HG03159 (cell line): ENCODE measurements around the gene MARCKS.
"Not testable (repeated sequence)": the region's sequence is repeated elsewhere in the genome, so short reads cannot be mapped to it uniquely, and the experiment has no call there.

Experiments
- ATAC-seq: cut with Tn5 transposase; IDR thresholded peaks from one replicate; pipeline ENCODE4 v1.9.1; 2021; ENCODE audit warnings: mild to moderate bottlenecking, moderate library complexity; ENCODE audit not compliant: unreplicated experiment

Gene MARCKS

DNA sequence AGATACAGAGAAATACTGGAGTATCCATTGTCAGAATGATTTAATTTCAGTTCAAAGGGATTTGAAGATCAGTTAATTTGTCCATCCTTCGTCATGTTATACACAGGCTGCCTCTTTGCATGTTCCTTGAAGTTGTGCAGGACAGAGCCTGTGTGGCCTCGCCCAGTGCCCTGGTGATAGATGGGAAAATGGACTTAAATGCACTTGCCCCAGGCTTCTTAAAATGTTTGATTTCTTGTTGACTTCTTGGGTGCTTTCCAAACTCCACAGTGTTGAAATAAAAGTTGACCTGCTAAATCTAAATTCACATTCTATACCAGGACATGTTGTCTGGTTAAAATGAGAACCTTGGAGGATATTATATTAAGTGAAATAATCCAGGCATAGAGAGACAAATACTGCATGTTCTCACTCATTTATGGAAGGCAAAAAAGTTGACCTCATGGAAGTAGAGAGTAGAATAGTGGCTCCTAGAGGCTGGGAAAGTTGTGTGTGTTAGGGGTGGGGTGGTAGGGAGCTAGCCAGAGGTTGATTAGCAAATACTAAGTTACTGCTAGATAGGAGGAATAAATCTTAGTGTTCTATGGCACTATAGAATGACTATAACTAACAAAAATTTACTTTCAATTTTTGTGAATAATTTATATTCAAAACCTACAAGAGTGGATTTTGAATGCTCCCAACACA lies 25.3 kb downstream of the MARCKS start:
- no peak for ATAC-seq

DNA sequence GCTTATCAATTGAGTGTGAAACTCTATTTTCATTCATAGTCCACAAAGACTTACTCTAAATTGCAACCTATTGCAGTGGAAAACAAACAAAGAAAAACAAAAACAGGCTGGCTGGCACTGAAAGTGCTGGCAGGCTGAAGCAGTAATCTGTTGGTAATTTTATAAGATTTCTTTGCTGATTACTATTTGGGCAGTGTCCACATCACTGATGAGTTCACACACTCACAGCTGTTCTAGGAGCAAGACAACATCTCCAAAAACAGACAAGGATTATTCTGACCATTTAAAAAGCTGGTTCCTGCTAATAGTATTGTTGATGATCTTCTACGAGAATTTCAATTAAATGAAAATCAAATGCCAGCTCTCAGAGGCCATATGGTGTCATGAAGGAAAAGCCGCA lies 26.9 kb downstream of the MARCKS start:
- ATAC-seq, result no peak

DNA sequence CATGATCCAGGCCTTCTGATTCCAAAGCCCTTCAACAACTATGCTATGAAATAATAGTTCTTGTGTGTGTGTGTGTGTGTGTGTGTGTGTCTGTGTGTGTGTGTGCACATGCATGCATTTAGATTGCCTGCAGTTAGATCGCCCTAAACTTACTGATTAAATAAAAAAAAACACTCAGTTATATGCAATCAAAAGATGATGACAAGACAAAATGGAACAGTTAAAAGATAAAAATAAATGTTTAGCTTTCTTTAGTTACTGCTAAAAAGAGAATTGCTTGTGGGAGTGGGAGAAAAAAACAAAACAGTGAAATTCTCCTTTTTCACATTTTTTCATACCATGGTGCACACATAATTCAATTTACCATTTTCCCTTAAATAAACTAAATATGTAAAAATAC lies 29.4 kb downstream of the MARCKS start:
- ATAC-seq, result no peak

DNA sequence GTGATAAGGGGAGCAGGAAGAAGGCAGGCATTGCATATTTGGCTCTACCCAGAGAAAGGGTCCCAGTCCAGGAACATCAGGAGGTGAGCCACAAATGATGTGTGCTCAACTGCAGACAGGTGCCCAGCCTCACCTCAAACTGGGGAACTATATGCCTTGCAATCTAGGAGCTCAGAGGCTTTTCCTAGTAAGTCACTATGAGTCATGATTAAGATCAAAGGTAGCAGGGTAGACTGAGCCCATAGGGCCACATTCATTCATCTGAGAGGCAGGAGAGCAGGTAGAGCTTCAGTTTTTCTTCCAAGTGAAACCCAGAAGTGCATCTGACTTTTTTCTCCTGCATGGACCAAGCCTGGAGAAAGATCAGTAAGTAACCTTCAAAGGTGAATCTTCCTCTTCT lies 31.3 kb downstream of the MARCKS start:
- ATAC-seq, result no peak

DNA sequence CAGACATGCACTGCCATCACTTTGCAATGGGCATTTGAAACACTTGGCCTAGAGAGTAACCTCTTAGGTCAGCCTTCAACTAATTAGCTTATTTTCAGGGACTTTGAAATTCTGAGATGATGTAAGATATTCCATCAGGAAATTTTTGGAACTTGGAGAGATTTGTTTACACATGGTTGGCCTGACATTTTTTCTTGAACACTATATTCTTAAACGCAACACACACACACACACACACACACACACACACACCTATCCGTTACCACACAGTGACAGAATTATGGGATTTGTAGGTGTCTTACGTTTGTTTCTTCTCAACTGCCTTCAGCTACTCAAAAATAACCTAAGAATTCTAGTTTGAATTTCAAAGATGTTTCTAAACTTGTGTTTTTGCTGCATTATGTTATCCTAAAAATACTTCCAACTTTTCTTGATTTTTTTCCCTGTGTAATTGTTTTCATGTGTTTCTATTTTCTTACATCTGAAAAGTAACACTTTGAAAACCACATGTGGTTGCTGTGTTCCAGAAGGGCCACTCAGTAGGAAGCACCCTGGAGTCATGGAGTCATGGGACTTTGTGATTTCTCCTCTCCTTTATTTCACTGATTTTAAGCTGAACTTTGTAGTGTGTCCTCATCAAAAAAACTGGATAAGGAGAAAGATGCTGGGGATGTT lies 31.9 kb downstream of the MARCKS start:
- ATAC-seq, result no peak

DNA sequence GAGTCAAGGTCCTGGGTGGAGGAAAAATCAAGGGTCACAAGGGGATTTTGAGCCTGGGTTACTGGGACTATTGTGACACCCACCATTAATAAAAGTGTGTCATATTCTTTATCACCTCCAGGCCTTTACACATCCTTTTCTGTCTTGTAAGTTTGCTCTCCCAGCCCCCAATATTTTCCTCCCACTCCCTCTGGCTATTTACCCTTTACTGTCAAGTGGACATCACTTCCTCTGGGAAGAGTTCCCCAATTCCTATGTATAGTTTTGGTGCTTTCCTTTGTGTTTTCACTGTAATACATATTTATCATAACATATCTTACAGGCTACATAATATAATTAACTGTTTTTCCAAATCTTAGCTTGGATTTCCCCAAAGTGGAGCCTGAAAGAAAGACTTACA lies 36.3 kb downstream of the MARCKS start:
- no peak for ATAC-seq

DNA sequence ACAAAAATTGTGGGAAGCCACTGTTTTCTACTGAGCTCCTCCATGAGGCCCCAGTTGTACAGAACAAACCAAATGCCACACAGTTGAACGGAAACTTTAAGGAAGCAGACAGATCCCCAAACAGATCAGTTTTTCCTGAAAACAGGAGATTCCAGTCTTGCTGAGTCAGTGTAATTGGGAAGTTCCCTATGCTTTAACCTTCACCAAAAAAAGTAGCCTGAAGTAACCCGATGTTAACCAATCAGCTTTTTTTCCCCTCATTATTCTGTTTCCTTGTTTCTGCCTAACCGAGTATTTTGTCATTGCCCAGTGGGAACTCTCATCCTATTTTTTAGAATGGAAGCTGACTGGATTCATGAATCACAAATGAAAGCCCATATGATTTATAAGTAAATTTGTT lies 36.7 kb downstream of the MARCKS start:
- ATAC-seq, result no peak

DNA sequence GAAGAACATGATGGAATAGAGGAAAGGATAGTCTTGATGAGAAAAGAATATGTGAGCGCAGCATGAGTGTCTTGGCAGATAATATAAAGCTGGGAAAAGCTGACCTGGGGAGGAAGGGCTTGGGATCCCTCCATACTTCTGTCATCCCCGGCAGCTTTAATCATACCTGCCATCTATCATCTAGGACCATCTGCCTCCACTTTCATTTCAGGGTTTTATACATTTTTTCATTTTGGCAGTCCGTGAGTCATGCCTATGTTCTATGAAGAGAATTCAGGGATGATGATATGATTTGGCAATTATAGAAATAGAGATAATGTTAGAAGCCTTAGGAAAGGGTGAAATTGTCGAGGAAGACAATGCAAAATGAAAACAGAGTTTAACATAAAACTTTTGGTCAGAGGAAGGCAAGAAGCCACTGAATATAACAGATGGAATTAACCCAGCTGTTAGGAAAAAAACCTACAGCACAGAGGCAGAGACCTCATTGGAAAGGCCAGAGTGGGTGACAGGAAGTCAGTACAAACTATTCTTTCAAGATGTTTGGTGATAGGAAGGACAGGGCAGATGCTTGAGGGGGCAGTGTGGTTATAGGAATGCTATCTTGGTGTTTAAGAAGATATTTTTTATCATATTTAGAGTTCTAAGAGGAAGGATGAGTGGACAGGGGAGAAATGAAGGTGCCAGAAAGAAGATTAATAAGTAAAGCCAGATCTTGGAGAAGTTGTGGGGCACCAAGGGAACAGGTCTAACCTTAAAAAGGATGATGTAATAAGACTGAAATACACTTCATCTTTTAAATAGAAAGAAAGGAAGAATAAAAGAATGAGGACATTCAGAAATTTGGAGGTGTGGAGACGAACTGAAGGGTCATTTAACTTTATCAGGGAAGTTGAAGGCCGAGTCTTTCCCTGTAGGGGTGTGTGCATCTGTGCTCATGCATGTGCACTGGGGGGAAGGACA lies 37.8 kb downstream of the MARCKS start:
- no peak for ATAC-seq

DNA sequence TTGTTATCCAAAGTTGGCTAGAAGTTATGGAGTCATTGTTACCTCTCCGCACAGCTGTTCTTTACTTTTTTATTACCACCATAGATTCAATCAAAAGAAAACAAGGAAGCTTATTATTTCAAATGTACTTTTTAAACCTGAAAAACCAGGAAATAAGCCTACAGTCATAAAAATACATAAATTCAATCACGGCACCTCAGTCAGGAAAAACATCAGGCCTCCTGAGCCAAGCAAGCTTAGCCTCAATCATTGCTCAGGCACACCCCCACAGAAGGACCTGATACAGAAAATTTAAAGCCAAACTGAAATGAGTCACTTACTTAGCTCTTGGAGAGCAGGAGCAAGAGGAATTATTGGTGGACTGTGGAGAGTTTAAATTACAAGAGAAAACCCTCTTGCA lies 44.3 kb downstream of the MARCKS start:
- ATAC-seq, result no peak

DNA sequence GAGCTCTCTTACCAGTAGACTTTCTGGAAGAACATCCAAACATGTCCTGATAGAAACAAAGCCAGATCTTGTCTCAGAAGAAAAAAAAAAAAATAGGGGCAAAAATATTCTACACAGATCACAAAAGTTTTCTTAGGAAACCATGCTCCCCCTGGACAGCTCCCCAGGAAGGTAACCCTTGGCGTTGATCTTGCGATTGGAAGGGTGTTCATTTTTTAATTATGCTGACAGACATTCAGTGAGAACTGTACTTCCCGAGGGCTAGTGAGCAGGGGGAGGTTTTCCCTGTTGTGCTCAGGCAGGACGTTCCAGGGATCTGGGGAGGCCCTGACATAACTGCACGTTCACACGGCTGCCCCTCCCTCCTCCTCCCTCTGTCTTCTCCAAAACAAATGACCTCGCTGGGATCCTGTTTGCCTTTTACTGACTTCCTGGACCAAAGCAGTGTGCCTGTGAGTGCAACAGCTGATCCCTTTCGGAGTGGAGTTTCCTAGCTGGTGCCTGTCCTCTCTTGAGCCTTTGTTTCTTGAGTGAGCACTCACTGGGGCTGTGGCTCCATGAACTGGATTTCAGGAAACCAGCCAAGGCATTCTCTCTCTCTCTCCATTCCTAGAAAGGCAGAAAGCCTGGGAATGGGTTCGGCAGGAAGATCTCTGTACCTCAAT lies 46.7 kb downstream of the MARCKS start:
- no peak for ATAC-seq

DNA sequence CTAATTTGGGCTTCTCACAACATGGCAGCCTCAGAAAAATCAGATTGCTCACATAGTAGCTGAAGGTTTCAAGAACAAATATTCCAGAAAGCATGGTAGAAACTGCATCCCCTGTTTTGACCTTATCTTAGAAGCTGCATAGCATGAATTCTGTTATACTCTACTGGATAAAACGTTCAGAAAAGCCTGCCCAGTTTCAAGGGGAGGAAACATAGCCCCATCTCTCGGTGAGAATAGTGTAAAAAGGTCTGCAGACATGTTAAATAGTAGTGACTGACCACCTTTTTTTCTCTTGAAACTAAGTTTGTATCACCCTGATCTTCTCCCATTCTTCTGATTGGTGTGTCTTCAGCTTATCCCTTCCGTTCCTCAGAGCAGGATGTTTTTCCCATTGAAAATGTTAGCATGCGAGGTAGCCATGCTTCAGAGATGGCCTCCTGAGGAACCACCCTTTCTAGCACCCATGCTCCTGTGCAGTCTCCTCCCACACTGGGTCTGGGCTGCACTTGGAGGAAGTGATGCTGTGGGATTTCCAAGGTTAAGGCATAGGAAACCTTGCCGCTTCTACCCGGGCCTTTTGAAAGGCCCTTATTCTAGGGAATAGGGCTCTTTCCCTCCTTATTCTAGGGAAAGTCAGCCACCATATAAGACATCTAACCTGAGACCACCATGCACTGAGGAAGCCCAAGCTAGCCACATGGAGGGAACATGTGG lies 50.1 kb downstream of the MARCKS start:
- ATAC-seq, result no peak

DNA sequence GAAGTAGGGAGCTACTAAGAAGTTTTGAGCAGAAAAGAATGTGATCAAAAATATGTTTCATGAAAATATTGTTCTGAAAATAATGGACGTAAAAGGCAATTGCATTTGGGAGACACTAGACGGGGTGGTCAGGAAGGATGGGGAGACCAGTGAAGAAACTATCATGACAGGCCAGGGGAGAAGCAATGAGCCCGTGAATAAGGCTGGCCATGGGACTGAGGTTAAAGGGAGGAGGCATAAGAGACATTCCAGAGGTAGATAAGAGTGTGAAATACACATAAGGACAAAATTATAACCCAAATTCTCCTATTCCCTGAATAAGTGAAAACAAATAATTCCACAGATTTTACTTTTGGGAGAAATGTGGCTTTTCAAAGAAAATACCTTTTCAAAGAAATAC lies 51.7 kb downstream of the MARCKS start:
- ATAC-seq, result no peak

DNA sequence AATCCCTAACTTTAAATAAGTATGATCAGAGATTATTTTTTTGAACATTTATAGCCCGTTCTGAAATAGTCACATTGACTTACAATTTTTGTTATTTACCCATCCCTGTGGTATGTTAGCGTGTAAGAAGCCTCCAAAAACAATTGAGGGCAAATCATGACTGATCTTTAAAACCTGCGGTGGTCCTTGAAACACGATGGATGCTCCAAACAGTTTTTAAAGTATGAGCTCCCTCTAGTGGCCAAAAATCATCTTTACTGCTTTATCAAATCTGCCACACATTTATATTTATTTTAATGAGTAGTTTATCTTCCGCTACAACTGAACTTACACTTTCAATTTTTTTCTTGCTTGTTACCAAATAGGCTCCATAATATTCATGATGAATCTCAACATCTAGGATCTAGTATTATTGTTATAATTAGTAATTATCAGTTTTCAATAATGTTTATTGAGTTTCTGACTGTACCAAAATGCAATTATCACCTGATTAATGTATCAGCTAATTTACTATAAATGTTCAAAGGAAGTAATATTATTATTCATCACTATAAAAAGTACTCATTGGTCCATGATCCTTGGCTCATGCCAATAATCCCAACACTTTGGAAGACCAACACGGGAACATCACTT lies 52.2 kb downstream of the MARCKS start:
- ATAC-seq, result peak; percentile 71

DNA sequence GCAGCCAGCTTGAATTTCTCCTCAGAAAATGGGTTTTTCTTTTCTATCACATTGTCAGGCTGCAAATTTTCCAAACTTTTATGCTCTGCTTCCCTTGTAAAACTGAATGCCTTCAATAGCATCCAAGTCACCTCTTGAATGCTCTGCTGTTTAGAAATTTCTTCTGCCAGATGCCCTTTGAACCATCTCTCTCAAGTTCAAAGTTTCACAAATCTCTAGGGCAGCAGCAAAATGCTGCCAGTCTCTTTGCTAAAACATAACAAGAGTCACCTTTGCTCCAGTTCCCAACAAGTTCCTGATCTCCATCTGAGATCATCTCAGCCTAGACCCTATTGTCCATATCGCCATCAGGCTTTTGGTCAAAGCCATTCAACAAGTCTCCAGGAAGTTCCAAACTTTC lies 53.1 kb downstream of the MARCKS start:
- not testable (repeated sequence) for ATAC-seq
